CD4-positive, alpha-beta T cell treated with Interleukin-17A for 4 hours (primary cell): ENCODE results near the gene RGS16.

ENCODE experiments used
- DNase-seq: peaks from one replicate; pipeline ENCODE4 v3.0.0-alpha.2; 2020; ENCODE audit warnings: mixed read lengths

RGS16 gene

DNA sequence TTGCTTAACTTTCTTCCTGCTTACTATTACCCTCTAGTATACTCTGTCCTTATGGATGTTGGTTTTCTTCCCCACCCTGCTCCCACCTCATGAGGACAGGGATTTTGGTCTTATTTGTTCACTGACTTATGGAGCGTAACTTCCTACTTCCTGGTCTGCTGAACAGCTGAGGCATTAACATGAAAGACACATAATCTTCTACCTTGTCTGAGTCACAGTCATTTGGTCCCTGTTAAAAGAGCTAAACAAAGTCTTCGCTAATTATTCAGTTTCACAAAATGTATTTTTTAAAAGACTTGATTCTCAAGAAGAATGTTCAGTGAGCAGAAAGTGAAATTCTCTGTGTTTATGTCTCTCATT is 33.6 kb downstream of the RGS16 start:
- DNase-seq, result no peak

DNA sequence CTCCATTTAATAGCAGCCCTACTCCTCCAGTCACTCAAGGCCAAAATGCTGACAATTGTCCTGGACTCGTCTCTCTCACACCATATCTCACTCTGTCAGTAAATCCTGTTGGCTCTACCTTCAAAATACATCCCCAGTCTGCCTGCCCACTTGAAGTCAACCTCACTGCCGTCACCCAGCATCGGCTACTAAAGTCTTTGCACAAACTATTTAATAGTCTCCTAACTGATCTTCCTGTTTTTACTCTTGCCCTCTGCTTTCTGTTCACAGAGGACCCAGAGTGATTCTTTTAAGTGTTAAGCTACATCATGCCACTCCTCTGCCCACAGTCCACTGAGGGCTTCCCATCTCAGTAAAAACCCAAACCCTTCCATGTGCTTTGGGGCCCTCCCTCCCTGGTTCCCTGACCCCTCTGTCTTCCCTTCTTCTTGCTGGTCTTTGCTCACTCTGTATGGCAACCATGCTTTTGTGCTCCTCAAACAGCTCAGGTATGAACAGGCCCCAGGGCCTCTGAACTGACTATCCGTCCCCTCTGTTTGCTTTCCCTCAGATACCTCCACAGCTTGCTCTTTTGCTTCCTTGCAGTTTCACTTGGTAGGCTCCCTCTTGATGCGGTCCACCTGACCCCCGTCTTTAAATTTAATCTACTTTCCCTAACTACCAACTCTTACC is 34.1 kb downstream of the RGS16 start:
- DNase-seq, result no peak

- DNase-seq, result no peak
Measured at GRCh38 chr1:182568647-182569284, 35.4 kb downstream of the RGS16 start.

DNA sequence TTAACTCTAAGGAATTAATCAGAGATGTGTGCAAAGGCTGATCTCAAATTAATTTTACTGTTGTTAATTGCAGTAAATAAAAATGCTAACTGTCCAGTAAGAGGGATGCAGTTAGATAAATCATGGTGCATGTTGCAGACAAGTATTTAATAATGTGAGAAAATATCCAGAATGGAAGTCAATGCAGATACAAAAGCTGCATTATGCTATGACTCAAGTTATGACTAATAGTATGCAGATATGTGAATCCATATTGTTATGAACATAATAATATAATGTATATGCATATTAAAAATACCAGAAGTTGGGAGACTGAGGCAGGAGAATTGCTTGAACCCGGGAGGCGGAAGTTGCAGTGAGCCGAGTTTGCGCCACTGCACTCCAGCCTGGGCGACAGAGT is 36.6 kb downstream of the RGS16 start:
- no peak for DNase-seq

GRCh38 chr1:182565537-182565936 is 38.7 kb downstream of the RGS16 start:
- no peak for DNase-seq

GRCh38 chr1:182564406-182565004 is 39.7 kb downstream of the RGS16 start:
- no peak for DNase-seq

DNA sequence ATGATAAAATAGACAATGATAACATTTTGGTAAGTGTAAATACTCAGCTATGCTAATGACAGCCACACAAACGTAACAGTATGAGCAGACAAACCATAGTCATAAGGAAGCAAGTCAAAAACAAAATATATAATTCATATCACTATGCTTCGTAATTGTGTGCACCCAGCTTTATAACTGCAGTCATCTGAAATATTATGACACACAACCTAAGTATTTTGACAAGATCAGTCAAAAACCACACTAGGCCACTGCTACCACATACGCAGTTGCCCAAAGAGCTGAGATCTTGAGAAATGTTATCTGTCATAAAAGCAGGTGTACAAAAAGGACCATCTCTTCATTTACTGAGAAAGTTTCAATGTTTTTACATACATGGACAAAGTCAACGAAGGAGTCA is 41.1 kb downstream of the RGS16 start:
- no peak for DNase-seq

DNA sequence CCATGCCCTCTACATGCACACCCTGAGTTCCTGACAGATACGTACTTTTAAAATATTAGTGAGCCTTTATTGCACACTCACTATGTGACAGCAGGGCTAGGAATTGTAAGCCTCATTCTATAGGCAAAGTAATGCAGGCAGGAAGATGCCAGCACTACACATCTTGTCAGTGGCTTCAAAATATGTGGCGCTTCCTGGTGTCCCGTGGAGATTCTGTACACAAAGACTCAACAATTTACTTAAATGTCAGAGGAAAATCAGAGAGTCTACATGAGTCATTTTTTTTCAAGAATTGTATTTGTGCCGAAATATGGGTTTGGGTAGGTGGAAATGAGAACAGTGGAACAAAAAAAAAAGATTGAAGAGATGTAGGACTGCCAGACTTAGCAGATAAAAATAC is 42.7 kb downstream of the RGS16 start:
- DNase-seq, result no peak

DNA sequence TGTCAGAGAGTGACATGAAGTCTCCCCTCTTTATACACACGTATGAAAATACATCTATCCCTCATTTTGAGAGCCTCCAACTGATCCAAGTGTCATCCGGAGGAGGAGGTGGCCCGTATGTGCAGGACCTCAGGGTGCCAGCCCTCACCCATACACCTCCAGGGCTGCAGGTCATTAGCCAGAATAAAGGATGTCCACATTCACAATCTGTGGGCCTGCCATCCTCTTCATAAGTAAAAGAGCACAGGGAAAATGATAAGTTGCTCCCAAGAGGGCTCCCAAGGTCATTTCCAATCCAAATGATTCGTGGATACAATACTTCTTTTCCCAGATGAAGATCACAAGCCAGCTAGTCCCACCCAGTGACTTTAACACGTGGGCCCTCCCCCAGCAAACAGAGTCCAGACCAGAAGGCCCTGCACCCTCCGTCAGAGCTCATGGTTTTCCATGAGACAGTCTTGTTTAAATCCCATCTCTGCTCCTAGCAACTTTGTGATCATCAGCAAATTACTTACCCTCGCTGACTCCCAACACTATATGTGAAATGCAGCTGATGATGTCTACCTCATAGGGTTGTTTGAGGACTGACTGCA is 43.7 kb downstream of the RGS16 start:
- no peak for DNase-seq

GRCh38 chr1:182556279-182556678 is 47.9 kb downstream of the RGS16 start:
- DNase-seq, result no peak

GRCh38 chr1:182555493-182555892 is 48.7 kb downstream of the RGS16 start:
- DNase-seq, result no peak

- DNase-seq, result no peak
Measured at GRCh38 chr1:182552527-182552926, 51.7 kb downstream of the RGS16 start.

DNA sequence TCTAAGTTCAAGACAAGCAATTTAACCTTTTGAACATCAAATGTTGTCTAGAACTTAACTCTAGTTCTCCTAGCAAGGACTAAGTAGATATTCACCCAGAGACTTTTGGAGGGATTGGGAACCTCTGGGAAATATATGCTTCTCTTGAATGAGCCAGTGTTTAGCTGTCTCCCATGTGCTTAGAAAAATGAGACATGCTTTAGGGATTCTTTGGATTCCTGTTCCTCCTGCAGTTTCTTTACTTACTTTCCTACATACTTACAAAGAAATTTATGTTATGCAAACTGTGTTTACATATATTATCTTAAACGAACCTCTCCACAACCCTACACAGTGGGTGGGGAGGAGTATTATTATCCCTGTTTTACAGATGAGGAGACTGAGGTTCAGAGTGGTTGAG is 54.4 kb downstream of the RGS16 start:
- no peak for DNase-seq

- DNase-seq, result no peak
Measured at GRCh38 chr1:182549346-182549745, 54.8 kb downstream of the RGS16 start.
